ENCODE results near the gene STK24.

Gene STK24

DNA sequence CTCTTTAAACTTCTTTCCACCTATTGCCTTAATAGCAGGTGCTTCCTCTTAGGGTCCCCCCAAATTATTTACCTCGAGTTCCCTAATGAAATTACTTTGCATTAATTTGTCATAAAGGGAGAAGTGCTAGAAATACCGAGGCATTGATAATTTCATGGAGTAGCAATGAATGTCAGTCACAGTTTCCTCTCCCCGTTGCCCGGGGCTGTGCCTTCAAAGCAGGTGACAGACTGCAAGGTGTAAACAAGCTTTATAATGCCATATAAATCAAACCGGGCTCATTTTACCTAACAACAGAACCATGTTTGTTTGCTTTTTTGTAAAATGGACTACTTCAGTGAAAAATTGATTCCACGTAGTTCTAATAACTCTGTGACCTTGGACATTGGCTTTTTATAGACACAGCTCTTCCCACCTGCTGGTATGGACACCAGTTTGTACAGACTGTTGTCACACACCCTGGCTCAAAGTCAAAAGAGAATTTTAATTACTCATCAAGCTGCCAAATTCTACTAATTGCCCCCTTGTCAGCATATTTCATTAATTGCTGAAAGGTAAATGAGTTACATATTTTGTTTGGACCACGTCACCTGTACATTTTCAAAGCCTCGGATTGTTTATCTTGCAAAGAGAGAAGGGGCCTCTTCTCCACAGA lies 171.1 kb downstream of the STK24 start:
- no peak for TF ChIP-seq NFIC (IDR thresholded peaks at IDR 0.05)
- TF ChIP-seq, protein P1, sequence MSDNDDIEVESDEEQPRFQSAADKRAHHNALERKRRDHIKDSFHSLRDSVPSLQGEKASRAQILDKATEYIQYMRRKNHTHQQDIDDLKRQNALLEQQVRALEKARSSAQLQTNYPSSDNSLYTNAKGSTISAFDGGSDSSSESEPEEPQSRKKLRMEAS (IDR thresholded peaks at IDR 0.05) = no peak
- TF ChIP-seq, protein P2, sequence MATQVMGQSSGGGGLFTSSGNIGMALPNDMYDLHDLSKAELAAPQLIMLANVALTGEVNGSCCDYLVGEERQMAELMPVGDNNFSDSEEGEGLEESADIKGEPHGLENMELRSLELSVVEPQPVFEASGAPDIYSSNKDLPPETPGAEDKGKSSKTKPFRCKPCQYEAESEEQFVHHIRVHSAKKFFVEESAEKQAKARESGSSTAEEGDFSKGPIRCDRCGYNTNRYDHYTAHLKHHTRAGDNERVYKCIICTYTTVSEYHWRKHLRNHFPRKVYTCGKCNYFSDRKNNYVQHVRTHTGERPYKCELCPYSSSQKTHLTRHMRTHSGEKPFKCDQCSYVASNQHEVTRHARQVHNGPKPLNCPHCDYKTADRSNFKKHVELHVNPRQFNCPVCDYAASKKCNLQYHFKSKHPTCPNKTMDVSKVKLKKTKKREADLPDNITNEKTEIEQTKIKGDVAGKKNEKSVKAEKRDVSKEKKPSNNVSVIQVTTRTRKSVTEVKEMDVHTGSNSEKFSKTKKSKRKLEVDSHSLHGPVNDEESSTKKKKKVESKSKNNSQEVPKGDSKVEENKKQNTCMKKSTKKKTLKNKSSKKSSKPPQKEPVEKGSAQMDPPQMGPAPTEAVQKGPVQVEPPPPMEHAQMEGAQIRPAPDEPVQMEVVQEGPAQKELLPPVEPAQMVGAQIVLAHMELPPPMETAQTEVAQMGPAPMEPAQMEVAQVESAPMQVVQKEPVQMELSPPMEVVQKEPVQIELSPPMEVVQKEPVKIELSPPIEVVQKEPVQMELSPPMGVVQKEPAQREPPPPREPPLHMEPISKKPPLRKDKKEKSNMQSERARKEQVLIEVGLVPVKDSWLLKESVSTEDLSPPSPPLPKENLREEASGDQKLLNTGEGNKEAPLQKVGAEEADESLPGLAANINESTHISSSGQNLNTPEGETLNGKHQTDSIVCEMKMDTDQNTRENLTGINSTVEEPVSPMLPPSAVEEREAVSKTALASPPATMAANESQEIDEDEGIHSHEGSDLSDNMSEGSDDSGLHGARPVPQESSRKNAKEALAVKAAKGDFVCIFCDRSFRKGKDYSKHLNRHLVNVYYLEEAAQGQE (IDR thresholded peaks at IDR 0.05; ENCODE audit: low read depth) = no peak
- TF ChIP-seq EP300 (IDR thresholded peaks at IDR 0.05; ENCODE audit: borderline replicate concordance) = no peak
- TF ChIP-seq, protein P3, sequence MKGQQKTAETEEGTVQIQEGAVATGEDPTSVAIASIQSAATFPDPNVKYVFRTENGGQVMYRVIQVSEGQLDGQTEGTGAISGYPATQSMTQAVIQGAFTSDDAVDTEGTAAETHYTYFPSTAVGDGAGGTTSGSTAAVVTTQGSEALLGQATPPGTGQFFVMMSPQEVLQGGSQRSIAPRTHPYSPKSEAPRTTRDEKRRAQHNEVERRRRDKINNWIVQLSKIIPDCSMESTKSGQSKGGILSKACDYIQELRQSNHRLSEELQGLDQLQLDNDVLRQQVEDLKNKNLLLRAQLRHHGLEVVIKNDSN (IDR thresholded peaks at IDR 0.05) = no peak
- no peak for TF ChIP-seq ZBTB7A (IDR thresholded peaks at IDR 0.05; ENCODE audit: low read depth)
- no peak for TF ChIP-seq TEAD4 (IDR thresholded peaks at IDR 0.05)
- no peak for TF ChIP-seq RAD21 (IDR thresholded peaks at IDR 0.05; ENCODE audit: low read depth)
- no peak for TF ChIP-seq EGR1 (IDR thresholded peaks at IDR 0.05)
- TF ChIP-seq CREB1 (IDR thresholded peaks at IDR 0.05; ENCODE audit: low read depth) = no peak
- TF ChIP-seq TAF1 (IDR thresholded peaks at IDR 0.05; ENCODE audit: low read depth) = no peak
- no peak for TF ChIP-seq FOXM1 (IDR thresholded peaks at IDR 0.05; ENCODE audit: borderline replicate concordance, low read depth)
- no peak for TF ChIP-seq YY1 (IDR thresholded peaks at IDR 0.05; ENCODE audit: low read depth)

DNA sequence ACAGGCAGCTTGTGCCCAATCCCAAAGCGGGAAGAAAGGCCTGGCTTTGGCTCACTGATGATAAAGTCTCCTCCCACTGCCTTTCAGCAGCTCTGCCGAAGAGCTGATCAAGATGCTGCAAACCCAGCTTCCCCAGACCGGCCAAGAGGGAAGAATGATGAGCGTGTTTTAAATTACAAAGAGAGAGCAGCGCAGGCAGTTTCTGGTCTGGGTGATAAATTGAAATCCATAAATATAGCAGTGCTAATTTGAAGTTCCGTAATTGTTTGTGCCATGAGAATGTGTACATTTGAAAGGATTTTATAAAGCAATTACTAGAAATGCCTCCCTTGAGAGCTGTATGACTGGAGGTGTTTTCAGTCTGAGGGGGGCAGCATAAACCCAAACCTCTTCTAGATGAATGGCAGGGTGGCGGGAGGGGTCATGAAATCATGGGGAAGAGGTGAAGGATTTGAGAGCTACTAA lies 171.8 kb downstream of the STK24 start:
- TF ChIP-seq TAF1 (IDR thresholded peaks at IDR 0.05; ENCODE audit: low read depth) = no peak
- TF ChIP-seq RAD21 (IDR thresholded peaks at IDR 0.05; ENCODE audit: low read depth) = no peak
- no peak for TF ChIP-seq TCF12 (IDR thresholded peaks at IDR 0.05; ENCODE audit: low read depth)
- TF ChIP-seq FOXM1 (IDR thresholded peaks at IDR 0.05; ENCODE audit: borderline replicate concordance, low read depth) = no peak

DNA sequence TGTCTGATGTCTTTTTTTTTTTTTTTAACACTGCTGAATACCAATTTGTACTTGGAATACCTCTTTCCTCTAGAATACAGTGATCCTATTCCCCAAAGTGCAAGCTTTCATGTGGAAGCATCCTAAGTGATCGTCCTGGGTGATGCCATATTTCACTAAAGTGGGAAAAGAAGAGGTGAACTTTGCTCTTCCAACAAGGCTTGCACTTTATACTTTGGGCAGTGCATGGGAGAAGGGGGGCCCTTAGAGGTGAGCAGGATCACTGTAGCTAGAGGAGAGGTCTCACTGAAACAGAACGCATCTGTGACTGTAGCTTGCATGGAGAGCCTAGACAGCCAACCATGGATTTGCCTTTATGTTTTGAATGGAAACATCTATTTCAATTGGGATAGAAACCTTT lies 173.8 kb downstream of the STK24 start:
- TF ChIP-seq, protein P3 (IDR thresholded peaks at IDR 0.05) = no peak
- TF ChIP-seq TCF12 (IDR thresholded peaks at IDR 0.05; ENCODE audit: low read depth) = no peak
- no peak for TF ChIP-seq TAF1 (IDR thresholded peaks at IDR 0.05; ENCODE audit: low read depth)

DNA sequence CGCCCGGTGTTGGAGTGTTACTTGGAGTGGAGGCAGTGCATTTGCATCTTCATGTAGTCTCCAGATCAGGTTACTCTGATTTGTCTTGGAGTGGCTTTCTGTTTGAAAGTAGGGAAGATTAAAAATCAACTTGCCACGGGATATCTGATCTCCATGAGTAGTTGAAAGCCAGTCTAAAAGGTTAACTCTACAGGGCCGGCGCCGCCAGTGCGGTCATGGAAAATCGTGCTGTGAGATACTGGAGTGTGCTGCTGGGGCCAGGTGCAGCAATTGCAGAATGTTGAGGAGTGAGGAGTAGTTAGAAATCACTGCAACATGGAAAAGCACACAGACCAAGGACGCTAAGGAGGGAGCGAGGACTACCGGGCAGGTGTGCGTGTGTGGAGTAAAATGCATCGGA lies 175.0 kb downstream of the STK24 start:
- TF ChIP-seq RAD21 (IDR thresholded peaks at IDR 0.05; ENCODE audit: low read depth) (no peak), EGR1 (IDR thresholded peaks at IDR 0.05) (no peak), TEAD4 (IDR thresholded peaks at IDR 0.05) (no peak), YY1 (IDR thresholded peaks at IDR 0.05; ENCODE audit: low read depth) (no peak), CREB1 (IDR thresholded peaks at IDR 0.05; ENCODE audit: low read depth) (no peak), NFIC (IDR thresholded peaks at IDR 0.05) (no peak), TAF1 (IDR thresholded peaks at IDR 0.05; ENCODE audit: low read depth) (no peak), FOXM1 (IDR thresholded peaks at IDR 0.05; ENCODE audit: borderline replicate concordance, low read depth) (no peak), EP300 (IDR thresholded peaks at IDR 0.05; ENCODE audit: borderline replicate concordance) (no peak), TCF12 (IDR thresholded peaks at IDR 0.05; ENCODE audit: low read depth) (no peak), CEBPB (IDR thresholded peaks at IDR 0.05) (no peak), ZBTB7A (IDR thresholded peaks at IDR 0.05; ENCODE audit: low read depth) (no peak)
- TF ChIP-seq, protein P3 (IDR thresholded peaks at IDR 0.05) = no peak
- TF ChIP-seq, protein P1 (IDR thresholded peaks at IDR 0.05) = no peak
- TF ChIP-seq, protein P2 (IDR thresholded peaks at IDR 0.05; ENCODE audit: low read depth) = no peak

DNA sequence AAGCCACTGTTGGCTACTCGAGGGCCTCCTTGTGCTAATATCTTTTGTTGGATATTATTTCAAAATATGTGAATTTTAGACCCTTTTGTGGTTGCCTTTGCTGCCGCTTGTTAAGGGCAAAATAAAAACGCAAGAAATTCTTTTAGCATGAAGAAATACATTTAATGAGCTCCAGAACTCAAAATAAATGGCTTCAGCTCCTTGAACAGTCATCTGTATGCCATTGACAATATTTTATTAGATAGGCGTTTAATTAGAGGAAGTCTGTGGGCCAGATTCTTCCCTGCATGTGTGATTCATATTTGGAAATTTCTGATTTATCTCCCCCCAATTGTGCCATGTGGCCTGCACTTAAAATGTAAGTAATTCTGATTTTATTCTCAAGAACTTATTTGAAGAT lies 177.2 kb downstream of the STK24 start:
- TF ChIP-seq, protein P1 (IDR thresholded peaks at IDR 0.05) = no peak
- TF ChIP-seq TEAD4 (IDR thresholded peaks at IDR 0.05) = no peak
- TF ChIP-seq EP300 (IDR thresholded peaks at IDR 0.05; ENCODE audit: borderline replicate concordance) = no peak
- no peak for TF ChIP-seq ZBTB7A (IDR thresholded peaks at IDR 0.05; ENCODE audit: low read depth)
- TF ChIP-seq NFIC (IDR thresholded peaks at IDR 0.05) = no peak
- no peak for TF ChIP-seq CREB1 (IDR thresholded peaks at IDR 0.05; ENCODE audit: low read depth)
- no peak for TF ChIP-seq FOXM1 (IDR thresholded peaks at IDR 0.05; ENCODE audit: borderline replicate concordance, low read depth)
- no peak for TF ChIP-seq TCF12 (IDR thresholded peaks at IDR 0.05; ENCODE audit: low read depth)
- TF ChIP-seq EGR1 (IDR thresholded peaks at IDR 0.05) = no peak
- no peak for TF ChIP-seq CEBPB (IDR thresholded peaks at IDR 0.05)
- no peak for TF ChIP-seq YY1 (IDR thresholded peaks at IDR 0.05; ENCODE audit: low read depth)
- TF ChIP-seq, protein P3 (IDR thresholded peaks at IDR 0.05) = no peak
- TF ChIP-seq RAD21 (IDR thresholded peaks at IDR 0.05; ENCODE audit: low read depth) = no peak
- TF ChIP-seq, protein P2 (IDR thresholded peaks at IDR 0.05; ENCODE audit: low read depth) = no peak
- no peak for TF ChIP-seq TAF1 (IDR thresholded peaks at IDR 0.05; ENCODE audit: low read depth)
